ENCODE measurements around the gene ASXL1.

- TF ChIP-seq CTCF (IDR thresholded peaks at IDR 0.05) (no peak), EZH2 (IDR thresholded peaks at IDR 0.05; ENCODE audit: borderline replicate concordance, insufficient read depth, low read depth, low read length, poor library complexity, severe bottlenecking) (no peak)
Observed at GRCh38 chr20:32385541-32385940, 27.4 kb downstream of the ASXL1 start.
